GM12872 (cell line): Measurements from ENCODE around the gene MOV10L1.

ENCODE experiments used
- TF ChIP-seq, protein P1 (sequence below): IDR thresholded peaks from 3 replicates; pipeline ENCODE4 v1.5.1; 2011; ENCODE audit warnings: low read depth, mild to moderate bottlenecking, low read length, moderate library complexity; ENCODE audit not compliant: insufficient read depth

MOV10L1 gene

DNA sequence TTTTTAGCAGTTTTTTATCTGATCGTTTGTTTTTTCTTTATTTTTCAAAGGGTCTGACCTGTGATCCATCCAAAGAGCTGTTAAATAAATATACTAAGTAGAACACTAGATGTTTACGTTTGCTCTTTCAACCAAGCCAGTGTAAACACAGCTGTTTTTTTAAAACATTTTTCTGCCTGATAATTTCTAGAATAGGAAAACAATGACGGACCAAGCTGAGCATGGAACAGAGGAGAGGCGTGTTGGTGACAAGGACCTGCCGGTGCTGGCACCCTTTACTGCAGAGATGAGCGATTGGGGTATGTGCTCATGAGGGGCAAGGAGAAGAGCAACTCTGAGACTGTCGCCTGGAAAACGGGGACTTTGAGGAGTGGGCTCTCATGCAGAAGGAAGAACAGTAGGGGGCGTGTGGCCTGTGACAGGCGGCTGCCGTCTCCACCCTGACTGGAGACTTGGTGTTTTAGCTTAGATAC is 52.1 kb downstream of the MOV10L1 start:
- TF ChIP-seq, protein P1, sequence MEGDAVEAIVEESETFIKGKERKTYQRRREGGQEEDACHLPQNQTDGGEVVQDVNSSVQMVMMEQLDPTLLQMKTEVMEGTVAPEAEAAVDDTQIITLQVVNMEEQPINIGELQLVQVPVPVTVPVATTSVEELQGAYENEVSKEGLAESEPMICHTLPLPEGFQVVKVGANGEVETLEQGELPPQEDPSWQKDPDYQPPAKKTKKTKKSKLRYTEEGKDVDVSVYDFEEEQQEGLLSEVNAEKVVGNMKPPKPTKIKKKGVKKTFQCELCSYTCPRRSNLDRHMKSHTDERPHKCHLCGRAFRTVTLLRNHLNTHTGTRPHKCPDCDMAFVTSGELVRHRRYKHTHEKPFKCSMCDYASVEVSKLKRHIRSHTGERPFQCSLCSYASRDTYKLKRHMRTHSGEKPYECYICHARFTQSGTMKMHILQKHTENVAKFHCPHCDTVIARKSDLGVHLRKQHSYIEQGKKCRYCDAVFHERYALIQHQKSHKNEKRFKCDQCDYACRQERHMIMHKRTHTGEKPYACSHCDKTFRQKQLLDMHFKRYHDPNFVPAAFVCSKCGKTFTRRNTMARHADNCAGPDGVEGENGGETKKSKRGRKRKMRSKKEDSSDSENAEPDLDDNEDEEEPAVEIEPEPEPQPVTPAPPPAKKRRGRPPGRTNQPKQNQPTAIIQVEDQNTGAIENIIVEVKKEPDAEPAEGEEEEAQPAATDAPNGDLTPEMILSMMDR: peak; percentile 10; the same call in 1 of the 3 replicates

DNA sequence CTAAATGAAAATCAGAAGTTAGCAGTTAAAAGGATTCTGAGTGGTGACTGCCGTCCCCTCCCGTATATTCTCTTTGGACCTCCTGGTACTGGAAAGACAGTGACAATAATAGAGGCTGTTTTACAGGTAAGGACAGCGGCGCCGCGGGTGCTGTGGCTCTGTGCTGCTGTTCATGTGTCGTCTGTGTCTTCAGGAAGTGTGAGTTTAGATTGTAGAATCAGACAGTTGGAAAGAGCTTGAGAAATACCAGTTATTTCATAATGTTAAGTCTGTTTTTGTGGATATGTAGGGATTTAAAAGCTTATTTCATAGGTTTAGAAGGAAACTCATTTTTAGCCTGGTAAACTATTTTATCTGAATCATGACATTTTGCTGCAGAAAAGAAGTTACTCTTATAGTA is 53.3 kb downstream of the MOV10L1 start:
- TF ChIP-seq, protein P1: no peak

DNA sequence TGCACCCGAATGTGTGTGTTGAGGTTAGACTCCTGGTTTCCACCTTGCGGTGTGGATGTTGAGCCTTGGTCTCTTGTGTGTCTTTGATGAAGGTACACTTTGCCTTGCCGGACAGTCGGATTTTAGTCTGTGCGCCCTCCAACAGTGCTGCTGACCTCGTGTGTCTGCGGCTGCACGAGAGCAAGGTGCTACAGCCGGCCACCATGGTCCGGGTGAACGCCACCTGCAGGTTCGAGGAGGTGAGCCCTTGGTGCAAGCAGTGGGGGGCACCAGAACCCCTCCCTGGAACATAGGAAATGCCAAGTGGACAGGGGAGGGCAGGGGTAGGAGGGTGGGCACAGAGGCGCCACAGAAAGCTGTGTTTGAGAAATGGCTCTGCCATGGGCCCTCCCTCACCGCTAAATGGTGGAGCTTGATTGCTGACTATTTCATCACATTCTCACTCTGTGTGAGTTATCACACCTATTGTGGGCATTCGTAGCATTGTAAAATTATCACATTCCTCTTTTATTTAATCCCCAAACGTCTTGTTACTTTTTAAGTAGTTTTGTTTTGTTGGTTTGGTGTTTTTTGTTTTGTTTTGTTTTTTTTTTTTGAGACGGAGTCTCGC is 54.3 kb downstream of the MOV10L1 start:
- TF ChIP-seq, protein P1: no peak

- TF ChIP-seq, protein P1: no peak
Observed at GRCh38 chr22:50145721-50146438, 56.1 kb downstream of the MOV10L1 start.

GRCh38 chr22:50146439-50147238 is 56.8 kb downstream of the MOV10L1 start:
- TF ChIP-seq, protein P1: peak; percentile 87

GRCh38 chr22:50148166-50148500 is 58.3 kb downstream of the MOV10L1 start:
- TF ChIP-seq, protein P1: no peak

- TF ChIP-seq, protein P1: peak; percentile 99
Observed at GRCh38 chr22:50148991-50149721, 59.4 kb downstream of the MOV10L1 start.
